A673 (cell line): Measurements from ENCODE around the gene HACD2.

Experiments used
- EZH2 ChIP-seq: fragments of 200-600 bp; sonication (generic); IDR thresholded peaks from 2 replicates; pipeline ENCODE4 v1.6.1; 2017; ENCODE audit warnings: borderline replicate concordance, low read depth, mild to moderate bottlenecking, mixed read lengths, antibody characterized with exemption, low read length; ENCODE audit not compliant: poor library complexity, severe bottlenecking
- TF ChIP-seq, protein P1 (sequence below): fragments of 300-800, 200-600 bp; sonication (generic); conservative IDR thresholded peaks from 2 replicates; pipeline ENCODE4 v1.5.1; 2017; ENCODE audit warnings: low read depth, mild to moderate bottlenecking, antibody characterized with exemption, low read length, moderate library complexity, mixed read lengths

DNA sequence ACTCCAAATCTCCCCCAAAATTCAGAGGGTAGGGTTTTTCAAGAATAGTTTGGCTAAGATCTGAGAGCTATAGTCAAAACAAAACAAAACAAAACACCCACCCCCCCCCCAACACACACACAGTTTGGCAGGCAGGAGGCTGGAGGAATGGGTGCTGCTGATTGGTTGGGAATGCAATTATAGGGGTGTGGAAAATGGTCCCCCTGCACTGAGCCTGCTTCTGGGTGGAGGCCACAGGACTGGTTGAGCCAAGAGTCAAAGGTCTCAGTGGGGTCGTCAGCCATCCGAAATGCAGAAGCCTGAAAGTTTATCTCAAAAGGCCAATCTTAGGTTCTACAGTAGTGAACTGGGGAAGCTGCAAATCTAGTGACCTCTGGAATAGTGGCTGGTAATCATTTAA is 2.5 kb upstream of the HACD2 start:
- TF ChIP-seq, protein P1, sequence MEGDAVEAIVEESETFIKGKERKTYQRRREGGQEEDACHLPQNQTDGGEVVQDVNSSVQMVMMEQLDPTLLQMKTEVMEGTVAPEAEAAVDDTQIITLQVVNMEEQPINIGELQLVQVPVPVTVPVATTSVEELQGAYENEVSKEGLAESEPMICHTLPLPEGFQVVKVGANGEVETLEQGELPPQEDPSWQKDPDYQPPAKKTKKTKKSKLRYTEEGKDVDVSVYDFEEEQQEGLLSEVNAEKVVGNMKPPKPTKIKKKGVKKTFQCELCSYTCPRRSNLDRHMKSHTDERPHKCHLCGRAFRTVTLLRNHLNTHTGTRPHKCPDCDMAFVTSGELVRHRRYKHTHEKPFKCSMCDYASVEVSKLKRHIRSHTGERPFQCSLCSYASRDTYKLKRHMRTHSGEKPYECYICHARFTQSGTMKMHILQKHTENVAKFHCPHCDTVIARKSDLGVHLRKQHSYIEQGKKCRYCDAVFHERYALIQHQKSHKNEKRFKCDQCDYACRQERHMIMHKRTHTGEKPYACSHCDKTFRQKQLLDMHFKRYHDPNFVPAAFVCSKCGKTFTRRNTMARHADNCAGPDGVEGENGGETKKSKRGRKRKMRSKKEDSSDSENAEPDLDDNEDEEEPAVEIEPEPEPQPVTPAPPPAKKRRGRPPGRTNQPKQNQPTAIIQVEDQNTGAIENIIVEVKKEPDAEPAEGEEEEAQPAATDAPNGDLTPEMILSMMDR: no peak
- no peak for TF ChIP-seq EZH2
